ENCODE data around the gene ASB7.
"Not testable (repeated sequence)": the region's sequence is repeated elsewhere in the genome, so short reads cannot be mapped to it uniquely, and the experiment has no call there.

The ASB7 gene

GRCh38 chr15:100653608-100654007 lies 51.2 kb downstream of the ASB7 start:
- no peak for DNase-seq

GRCh38 chr15:100658895-100659294 lies 56.5 kb downstream of the ASB7 start:
- DNase-seq: no peak

GRCh38 chr15:100661156-100661555 lies 58.8 kb downstream of the ASB7 start:
- no peak for DNase-seq

GRCh38 chr15:100663086-100663914 lies 60.9 kb downstream of the ASB7 start:
- DNase-seq: peak; percentile 19

GRCh38 chr15:100663915-100664281 lies 61.5 kb downstream of the ASB7 start:
- DNase-seq: no peak

GRCh38 chr15:100665570-100665969 lies 63.2 kb downstream of the ASB7 start:
- DNase-seq: no peak

GRCh38 chr15:100667405-100668347 lies 65.3 kb downstream of the ASB7 start:
- no peak for DNase-seq

- no peak for DNase-seq
Observed at GRCh38 chr15:100668348-100668745, 66.0 kb downstream of the ASB7 start.

- DNase-seq: no peak
Observed at GRCh38 chr15:100669260-100669659, 66.9 kb downstream of the ASB7 start.

- no peak for DNase-seq
Observed at GRCh38 chr15:100670505-100671021, 68.2 kb downstream of the ASB7 start.

GRCh38 chr15:100671124-100671680 lies 68.8 kb downstream of the ASB7 start:
- no peak for DNase-seq

GRCh38 chr15:100671858-100672543 lies 69.6 kb downstream of the ASB7 start:
- DNase-seq: peak; percentile 25

GRCh38 chr15:100672959-100673358 lies 70.6 kb downstream of the ASB7 start:
- no peak for DNase-seq

- not testable (repeated sequence) for DNase-seq
Observed at GRCh38 chr15:100679151-100679550, 76.8 kb downstream of the ASB7 start.

- DNase-seq: no peak
Observed at GRCh38 chr15:100680726-100681125, 78.3 kb downstream of the ASB7 start.

GRCh38 chr15:100681335-100681746 lies 79.0 kb downstream of the ASB7 start:
- no peak for DNase-seq

- no peak for DNase-seq
Observed at GRCh38 chr15:100682468-100682867, 80.1 kb downstream of the ASB7 start.

GRCh38 chr15:100683434-100683833 lies 81.0 kb downstream of the ASB7 start:
- DNase-seq: no peak

- DNase-seq: no peak
Observed at GRCh38 chr15:100684591-100684990, 82.2 kb downstream of the ASB7 start.

- DNase-seq: no peak
Observed at GRCh38 chr15:100686021-100686724, 83.8 kb downstream of the ASB7 start.

- no peak for DNase-seq
Observed at GRCh38 chr15:100686725-100687473, 84.5 kb downstream of the ASB7 start.

Measured in RPMI8226 (cell line).